ENCODE results near the gene XYLB. TPM values are rescaled to one million over a fixed set of nuclear protein-coding genes. Genes with fewer than 3 reads are reported as not detected.
"Not testable (repeated sequence)": the region's sequence is repeated elsewhere in the genome, so short reads cannot be mapped to it uniquely, and the experiment has no call there.

XYLB gene
- total RNA-seq, 2 experiments from 2014 or later = 0.25 to 0.59 TPM

DNA sequence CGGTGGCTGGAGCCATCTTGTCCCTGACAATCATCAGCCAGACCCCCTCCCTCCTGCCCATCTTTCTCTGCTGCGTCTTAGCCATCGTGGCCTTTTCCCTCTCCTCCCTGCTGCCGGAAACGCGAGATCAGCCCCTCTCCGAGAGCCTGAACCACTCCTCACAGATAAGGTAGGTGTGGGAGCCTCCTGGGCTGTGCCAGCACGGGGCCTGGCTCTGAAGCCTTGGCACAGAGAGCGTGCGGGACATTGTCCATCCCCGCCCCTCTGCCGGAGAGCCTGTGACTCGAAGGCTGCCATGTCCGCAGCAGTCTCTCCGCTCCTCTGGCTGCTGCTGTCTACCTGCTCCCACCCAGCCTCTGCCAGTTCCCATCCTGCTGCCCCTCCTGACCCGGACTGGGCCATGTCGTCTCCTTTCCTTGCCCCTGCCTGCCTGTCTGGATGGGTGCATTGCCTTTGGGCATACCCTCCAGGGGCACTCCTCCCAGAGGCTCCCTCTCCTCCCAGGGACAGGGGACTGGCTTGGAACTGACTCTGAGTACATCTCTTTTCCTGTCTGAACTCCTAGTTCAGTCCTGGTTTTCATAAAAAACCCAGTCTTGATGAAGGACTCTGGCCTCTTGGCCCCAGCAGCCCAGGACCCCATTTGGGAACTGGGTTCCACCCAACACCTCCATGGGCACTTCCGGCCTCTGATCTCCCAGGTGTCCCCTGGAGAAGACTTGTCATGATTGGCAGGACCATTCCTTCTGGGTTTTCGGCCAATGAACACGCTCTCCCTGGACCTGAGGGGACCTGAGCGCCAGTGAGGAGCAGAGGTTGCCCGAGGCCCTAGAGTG lies 30.0 kb upstream of the XYLB start:
- Mint-ChIP-seq H3K4me1 (ENCODE audit: low read depth) (no peaks in the 10 kb centered on the region), H3K36me3 (ENCODE audit: low read depth) (no peaks in the 10 kb centered on the region), H3K27ac (no peak overlapping the region), H3K4me3 (no peak overlapping the region), H3K9me3 (no peaks in the 10 kb centered on the region), H3K27me3 (no peaks in the 10 kb centered on the region)
- H3K4me1 ChIP-seq (ENCODE audit: insufficient read depth, low read length) = no peaks in the 10 kb centered on the region
- H3K36me3 ChIP-seq (ENCODE audit: insufficient read depth, low read length) = no peaks in the 10 kb centered on the region
- H3K27me3 ChIP-seq (ENCODE audit: control insufficient read depth in 1 of 2, insufficient read depth in 2 of 2, low read length in 2 of 2) = no peaks in the 10 kb centered on the region
- ChIA-PET POLR2A (no interaction called here), CTCF (no interaction called here)
- intact Hi-C loops (cut with DNase I, micrococcal nuclease) = no loop called here
- DNase-seq (no peak), ATAC-seq (ENCODE audit: poor library complexity) (no peak)
- no peaks in the 10 kb centered on the region for H3K9me3 ChIP-seq (ENCODE audit: control insufficient read depth in 1 of 2, insufficient read depth in 1 of 2, low read length in 2 of 2)
- TF ChIP-seq, protein P1, sequence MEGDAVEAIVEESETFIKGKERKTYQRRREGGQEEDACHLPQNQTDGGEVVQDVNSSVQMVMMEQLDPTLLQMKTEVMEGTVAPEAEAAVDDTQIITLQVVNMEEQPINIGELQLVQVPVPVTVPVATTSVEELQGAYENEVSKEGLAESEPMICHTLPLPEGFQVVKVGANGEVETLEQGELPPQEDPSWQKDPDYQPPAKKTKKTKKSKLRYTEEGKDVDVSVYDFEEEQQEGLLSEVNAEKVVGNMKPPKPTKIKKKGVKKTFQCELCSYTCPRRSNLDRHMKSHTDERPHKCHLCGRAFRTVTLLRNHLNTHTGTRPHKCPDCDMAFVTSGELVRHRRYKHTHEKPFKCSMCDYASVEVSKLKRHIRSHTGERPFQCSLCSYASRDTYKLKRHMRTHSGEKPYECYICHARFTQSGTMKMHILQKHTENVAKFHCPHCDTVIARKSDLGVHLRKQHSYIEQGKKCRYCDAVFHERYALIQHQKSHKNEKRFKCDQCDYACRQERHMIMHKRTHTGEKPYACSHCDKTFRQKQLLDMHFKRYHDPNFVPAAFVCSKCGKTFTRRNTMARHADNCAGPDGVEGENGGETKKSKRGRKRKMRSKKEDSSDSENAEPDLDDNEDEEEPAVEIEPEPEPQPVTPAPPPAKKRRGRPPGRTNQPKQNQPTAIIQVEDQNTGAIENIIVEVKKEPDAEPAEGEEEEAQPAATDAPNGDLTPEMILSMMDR (IDR thresholded peaks at IDR 0.05) = no peak
- no peak overlapping the region for H3K27ac ChIP-seq (ENCODE audit: low read depth in 1 of 2, low read length in 2 of 2)
- no peak overlapping the region for H3K4me3 ChIP-seq (ENCODE audit: low read length)

DNA sequence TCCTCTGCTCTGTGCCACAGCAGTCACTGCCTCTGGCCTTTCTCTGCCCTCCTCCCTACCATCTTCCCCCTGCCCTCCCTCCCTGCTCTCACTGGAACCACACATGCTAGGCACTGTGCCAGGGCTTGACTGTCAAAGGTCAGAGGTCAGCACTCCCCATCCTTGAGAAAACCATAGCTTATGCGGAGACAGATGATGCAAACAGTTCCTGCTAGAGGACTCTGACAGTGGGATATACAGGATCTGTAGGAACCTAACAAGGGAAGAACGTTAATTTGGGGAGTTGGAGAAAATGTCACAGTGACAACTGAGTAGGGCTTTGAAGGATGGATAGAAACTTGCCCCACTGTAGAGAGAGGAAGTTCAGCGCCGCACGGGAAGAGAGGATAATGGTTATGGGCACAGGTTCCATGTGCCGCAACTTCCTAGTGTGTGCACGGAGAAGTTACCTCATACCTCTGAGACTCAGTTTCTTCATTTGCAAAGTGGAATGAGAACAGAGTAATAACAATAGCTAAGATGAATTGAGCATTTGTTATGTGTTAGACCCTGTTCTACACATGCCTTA lies 29.3 kb upstream of the XYLB start:
- DNase-seq (no peak), ATAC-seq (ENCODE audit: poor library complexity) (no peak)
- H3K4me3 Mint-ChIP-seq = no peak overlapping the region
- H3K4me3 ChIP-seq (ENCODE audit: low read length) = no peak overlapping the region
- no peaks in the 10 kb centered on the region for H3K27me3 Mint-ChIP-seq
- H3K36me3 Mint-ChIP-seq (ENCODE audit: low read depth) = no peaks in the 10 kb centered on the region
- intact Hi-C loops (cut with DNase I, micrococcal nuclease) = no loop called here
- H3K27me3 ChIP-seq (ENCODE audit: control insufficient read depth in 1 of 2, insufficient read depth in 2 of 2, low read length in 2 of 2) = no peaks in the 10 kb centered on the region
- no peak overlapping the region for H3K27ac ChIP-seq (ENCODE audit: low read depth in 1 of 2, low read length in 2 of 2)
- no peaks in the 10 kb centered on the region for H3K9me3 ChIP-seq (ENCODE audit: control insufficient read depth in 1 of 2, insufficient read depth in 1 of 2, low read length in 2 of 2)
- no peak overlapping the region for H3K27ac Mint-ChIP-seq
- ChIA-PET CTCF (no interaction called here), POLR2A (no interaction called here)
- H3K4me1 Mint-ChIP-seq (ENCODE audit: low read depth) = no peaks in the 10 kb centered on the region
- no peaks in the 10 kb centered on the region for H3K4me1 ChIP-seq (ENCODE audit: insufficient read depth, low read length)
- H3K9me3 Mint-ChIP-seq = no peaks in the 10 kb centered on the region
- TF ChIP-seq, protein P1 (IDR thresholded peaks at IDR 0.05) = no peak
- no peaks in the 10 kb centered on the region for H3K36me3 ChIP-seq (ENCODE audit: insufficient read depth, low read length)

DNA sequence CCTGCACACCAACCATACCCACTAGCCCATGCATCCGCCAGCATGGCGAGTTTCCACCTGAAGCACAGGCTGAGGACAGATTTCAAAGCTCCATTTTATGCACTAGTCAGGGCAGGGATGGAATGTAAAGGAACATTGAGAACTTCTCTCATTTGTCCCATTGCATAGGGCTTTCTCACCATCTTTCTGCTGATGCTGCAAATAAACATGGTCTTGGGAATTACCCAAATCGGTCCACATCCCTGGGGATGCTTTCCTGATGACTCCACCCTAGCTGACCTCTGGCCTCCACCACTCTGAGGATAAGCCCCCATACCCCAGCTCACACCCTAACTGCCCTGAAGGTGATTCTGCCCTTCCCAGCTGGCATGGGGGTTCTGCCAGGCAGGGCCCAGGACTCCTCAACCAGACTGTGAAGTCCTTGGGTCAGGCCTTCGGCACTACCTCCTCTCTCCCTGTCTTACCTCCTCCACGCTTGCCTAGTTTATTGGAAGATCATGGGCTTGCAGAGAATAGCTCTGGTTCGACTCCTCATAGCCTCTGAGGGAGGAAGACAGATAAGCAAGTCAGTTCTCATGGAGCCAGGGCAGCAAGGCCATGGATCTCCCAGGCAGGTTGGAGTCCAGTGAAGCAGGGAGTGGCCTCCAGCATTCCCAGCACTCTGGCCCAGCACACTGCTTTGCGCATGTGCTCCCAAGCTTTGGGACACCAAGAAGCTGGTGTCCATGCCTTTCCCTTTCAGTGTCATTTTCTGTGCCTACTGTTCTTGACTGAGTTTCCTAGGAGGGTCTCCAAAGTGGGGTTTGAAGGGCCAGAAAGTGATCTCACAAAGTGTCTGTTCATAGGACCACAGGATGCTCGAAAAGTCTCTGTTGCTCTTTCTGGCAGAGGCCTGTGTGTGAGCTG lies 27.6 kb upstream of the XYLB start:
- CTCF ChIA-PET = no interaction called here

DNA sequence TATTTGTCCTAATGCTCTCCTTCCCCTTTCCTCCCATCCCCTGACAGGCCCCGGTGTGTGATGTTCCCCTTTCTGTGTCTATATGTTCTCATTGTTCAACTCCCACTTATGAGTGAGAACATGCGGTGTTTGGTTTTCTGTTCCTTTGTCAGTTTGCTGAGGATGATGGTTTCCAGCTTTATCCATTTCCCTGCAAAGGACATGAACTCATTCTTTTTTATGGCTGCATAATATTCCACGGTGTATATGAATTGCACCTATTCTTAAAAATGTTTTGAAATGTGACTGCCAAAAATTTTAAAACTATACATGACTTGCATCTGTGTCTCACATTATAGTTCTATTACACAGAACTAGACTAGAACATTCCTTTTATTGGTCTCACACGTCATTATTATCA lies 25.9 kb upstream of the XYLB start:
- ATAC-seq (ENCODE audit: poor library complexity); POLR2A ChIA-PET; H3K4me1 ChIP-seq (ENCODE audit: insufficient read depth, low read length); H3K4me1 Mint-ChIP-seq (ENCODE audit: low read depth); H3K27ac Mint-ChIP-seq; H3K9me3 ChIP-seq (ENCODE audit: control insufficient read depth in 1 of 2, insufficient read depth in 1 of 2, low read length in 2 of 2); H3K27ac ChIP-seq (ENCODE audit: low read depth in 1 of 2, low read length in 2 of 2); CTCF ChIA-PET; H3K36me3 ChIP-seq (ENCODE audit: insufficient read depth, low read length); DNase-seq; H3K4me3 Mint-ChIP-seq; H3K9me3 Mint-ChIP-seq; intact Hi-C loops (cut with DNase I, micrococcal nuclease); H3K27me3 Mint-ChIP-seq; H3K4me3 ChIP-seq (ENCODE audit: low read length); H3K27me3 ChIP-seq (ENCODE audit: control insufficient read depth in 1 of 2, insufficient read depth in 2 of 2, low read length in 2 of 2); H3K36me3 Mint-ChIP-seq (ENCODE audit: low read depth): not testable (repeated sequence)

More for the DNA sequence above, 27.6 kb upstream of the XYLB start:
- Histone ChIP-seq H3K4me1 (ENCODE audit: insufficient read depth, low read length) (no peaks in the 10 kb centered on the region), H3K36me3 (ENCODE audit: insufficient read depth, low read length) (no peaks in the 10 kb centered on the region), H3K4me3 (ENCODE audit: low read length) (no peak overlapping the region), H3K27ac (ENCODE audit: low read depth in 1 of 2, low read length in 2 of 2) (no peak overlapping the region), H3K9me3 (ENCODE audit: control insufficient read depth in 1 of 2, insufficient read depth in 1 of 2, low read length in 2 of 2) (no peaks in the 10 kb centered on the region), H3K27me3 (ENCODE audit: control insufficient read depth in 1 of 2, insufficient read depth in 2 of 2, low read length in 2 of 2) (no peaks in the 10 kb centered on the region)
- Mint-ChIP-seq H3K27ac (no peak overlapping the region), H3K27me3 (no peaks in the 10 kb centered on the region), H3K4me1 (ENCODE audit: low read depth) (no peaks in the 10 kb centered on the region), H3K36me3 (ENCODE audit: low read depth) (no peaks in the 10 kb centered on the region), H3K4me3 (no peak overlapping the region), H3K9me3 (no peaks in the 10 kb centered on the region)
- POLR2A ChIA-PET = no interaction called here
- intact Hi-C loops (cut with DNase I, micrococcal nuclease) = no loop called here
- no peak for ATAC-seq (ENCODE audit: poor library complexity)
- DNase-seq = no peak
- TF ChIP-seq, protein P1 (IDR thresholded peaks at IDR 0.05) = no peak
